ENCODE results near the gene ETS1.

ETS1 gene

GRCh38 chr11:128550261-128550821 is 37.0 kb downstream of the ETS1 start:
- no peaks in the 10 kb centered on the region for H3K9me3 ChIP-seq (ENCODE audit: low read length)
- H3K27ac ChIP-seq (ENCODE audit: low read depth, low read length, poor library complexity, severe bottlenecking), result peak overlapping the region; percentile 98
- H3K36me3 ChIP-seq (ENCODE audit: insufficient read depth, low read length), result no peaks in the 10 kb centered on the region
- no peak overlapping the region for H2AFZ ChIP-seq (ENCODE audit: low read length)
- H3K27me3 ChIP-seq (ENCODE audit: insufficient read depth, low read length), result no peaks in the 10 kb centered on the region
- H3K4me1 ChIP-seq (ENCODE audit: insufficient read depth, low read length, severe bottlenecking), result peaks cover 74% of the 10 kb centered on the region
- no peaks in the 10 kb centered on the region for H4K20me1 ChIP-seq (ENCODE audit: insufficient read depth, low read length)
- peaks cover 8% of the 10 kb centered on the region; the same call in 1 of the 2 replicates for H3F3A ChIP-seq (ENCODE audit: insufficient read depth, low read length)
- no peak overlapping the region for H3K4me3 ChIP-seq (ENCODE audit: low read depth, low read length, poor library complexity, severe bottlenecking)
- H3K9me2 ChIP-seq (ENCODE audit: low read depth, low read length), result no peaks in the 10 kb centered on the region
- H3K9ac ChIP-seq (ENCODE audit: low read length), result peak overlapping the region; percentile 72; the same call in 1 of the 2 replicates
- H3K79me2 ChIP-seq (ENCODE audit: insufficient read depth, low read length), result no peaks in the 10 kb centered on the region
- TF ChIP-seq, protein P1, sequence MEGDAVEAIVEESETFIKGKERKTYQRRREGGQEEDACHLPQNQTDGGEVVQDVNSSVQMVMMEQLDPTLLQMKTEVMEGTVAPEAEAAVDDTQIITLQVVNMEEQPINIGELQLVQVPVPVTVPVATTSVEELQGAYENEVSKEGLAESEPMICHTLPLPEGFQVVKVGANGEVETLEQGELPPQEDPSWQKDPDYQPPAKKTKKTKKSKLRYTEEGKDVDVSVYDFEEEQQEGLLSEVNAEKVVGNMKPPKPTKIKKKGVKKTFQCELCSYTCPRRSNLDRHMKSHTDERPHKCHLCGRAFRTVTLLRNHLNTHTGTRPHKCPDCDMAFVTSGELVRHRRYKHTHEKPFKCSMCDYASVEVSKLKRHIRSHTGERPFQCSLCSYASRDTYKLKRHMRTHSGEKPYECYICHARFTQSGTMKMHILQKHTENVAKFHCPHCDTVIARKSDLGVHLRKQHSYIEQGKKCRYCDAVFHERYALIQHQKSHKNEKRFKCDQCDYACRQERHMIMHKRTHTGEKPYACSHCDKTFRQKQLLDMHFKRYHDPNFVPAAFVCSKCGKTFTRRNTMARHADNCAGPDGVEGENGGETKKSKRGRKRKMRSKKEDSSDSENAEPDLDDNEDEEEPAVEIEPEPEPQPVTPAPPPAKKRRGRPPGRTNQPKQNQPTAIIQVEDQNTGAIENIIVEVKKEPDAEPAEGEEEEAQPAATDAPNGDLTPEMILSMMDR (IDR thresholded peaks at IDR 0.05; ENCODE audit: low read length), result no peak
- no peak for TF ChIP-seq EZH2 (IDR thresholded peaks at IDR 0.05; ENCODE audit: borderline replicate concordance, low read length)
- peak overlapping the region; percentile 76; the same call in 1 of the 2 replicates for H3K4me2 ChIP-seq (ENCODE audit: low read length)

GRCh38 chr11:128549256-128549944 is 38.0 kb downstream of the ETS1 start:
- Histone ChIP-seq H3K9me3 (ENCODE audit: low read length) (no peaks in the 10 kb centered on the region), H3F3A (ENCODE audit: insufficient read depth, low read length) (peaks cover 8% of the 10 kb centered on the region; the same call in 1 of the 2 replicates), H3K27ac (ENCODE audit: low read depth, low read length, poor library complexity, severe bottlenecking) (peak overlapping the region; percentile 98), H3K9me2 (ENCODE audit: low read depth, low read length) (no peaks in the 10 kb centered on the region), H4K20me1 (ENCODE audit: insufficient read depth, low read length) (no peaks in the 10 kb centered on the region), H3K9ac (ENCODE audit: low read length) (peak overlapping the region; percentile 66; the same call in 1 of the 2 replicates), H3K79me2 (ENCODE audit: insufficient read depth, low read length) (no peaks in the 10 kb centered on the region), H2AFZ (ENCODE audit: low read length) (no peak overlapping the region), H3K4me1 (ENCODE audit: insufficient read depth, low read length, severe bottlenecking) (peaks cover 79% of the 10 kb centered on the region), H3K27me3 (ENCODE audit: insufficient read depth, low read length) (no peaks in the 10 kb centered on the region), H3K36me3 (ENCODE audit: insufficient read depth, low read length) (no peaks in the 10 kb centered on the region), H3K4me3 (ENCODE audit: low read depth, low read length, poor library complexity, severe bottlenecking) (peak overlapping the region; percentile 52), H3K4me2 (ENCODE audit: low read length) (peak overlapping the region; percentile 68)
- TF ChIP-seq, protein P1 (IDR thresholded peaks at IDR 0.05; ENCODE audit: low read length), result no peak
- no peak for TF ChIP-seq EZH2 (IDR thresholded peaks at IDR 0.05; ENCODE audit: borderline replicate concordance, low read length)

DNA sequence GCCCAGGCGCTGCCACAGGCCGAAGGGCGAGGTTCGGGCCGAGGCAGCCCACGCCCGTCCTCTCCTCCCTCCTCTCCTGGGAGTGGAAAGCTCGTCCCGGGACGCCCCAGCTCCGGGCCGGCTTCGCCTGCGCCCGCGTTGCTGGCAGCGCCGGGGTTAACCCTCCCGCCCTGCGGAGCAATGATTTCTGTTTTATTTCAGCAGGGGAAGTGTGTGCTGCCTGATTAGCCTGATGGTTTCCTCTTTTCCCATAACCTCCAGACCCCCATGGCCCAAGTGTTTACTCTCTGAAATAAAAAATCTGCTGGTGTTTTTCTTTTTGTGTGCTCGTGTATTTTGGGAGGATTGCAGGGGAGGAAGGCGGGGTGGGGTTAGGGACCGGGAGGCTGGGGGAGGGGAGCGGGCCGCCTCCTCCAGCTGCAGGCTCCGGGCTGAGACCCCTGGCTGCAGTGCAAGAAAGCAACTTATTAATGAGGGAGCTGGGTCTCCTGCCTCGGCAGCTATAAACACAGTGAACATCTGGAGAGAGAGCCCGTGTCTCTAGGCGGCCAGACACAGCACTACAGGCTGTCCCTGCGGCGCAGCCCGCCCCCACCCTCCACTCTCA is 38.6 kb downstream of the ETS1 start:
- Histone ChIP-seq H3K4me3 (ENCODE audit: low read depth, low read length, poor library complexity, severe bottlenecking) (peak overlapping the region; percentile 52), H3K79me2 (ENCODE audit: insufficient read depth, low read length) (no peaks in the 10 kb centered on the region), H3K27ac (ENCODE audit: low read depth, low read length, poor library complexity, severe bottlenecking) (peak overlapping the region; percentile 98), H3K9ac (ENCODE audit: low read length) (peak overlapping the region; percentile 66), H3K27me3 (ENCODE audit: insufficient read depth, low read length) (no peaks in the 10 kb centered on the region), H3K4me2 (ENCODE audit: low read length) (peak overlapping the region; percentile 68), H4K20me1 (ENCODE audit: insufficient read depth, low read length) (no peaks in the 10 kb centered on the region), H2AFZ (ENCODE audit: low read length) (peak overlapping the region; percentile 81), H3F3A (ENCODE audit: insufficient read depth, low read length) (peaks cover 8% of the 10 kb centered on the region; the same call in 1 of the 2 replicates), H3K4me1 (ENCODE audit: insufficient read depth, low read length, severe bottlenecking) (peaks cover 74% of the 10 kb centered on the region), H3K9me2 (ENCODE audit: low read depth, low read length) (no peaks in the 10 kb centered on the region), H3K9me3 (ENCODE audit: low read length) (no peaks in the 10 kb centered on the region), H3K36me3 (ENCODE audit: insufficient read depth, low read length) (no peaks in the 10 kb centered on the region)
- TF ChIP-seq, protein P1 (IDR thresholded peaks at IDR 0.05; ENCODE audit: low read length), result no peak
- TF ChIP-seq EZH2 (IDR thresholded peaks at IDR 0.05; ENCODE audit: borderline replicate concordance, low read length), result no peak

All from OCI-LY1 (cell line).